Stimulated activated CD4-positive, alpha-beta T cell treated with anti-CD3 and anti-CD28 coated beads, Interleukin-4, amount 100 ng/mL, for 4 hours (primary cell): ENCODE results near the gene LTA4H.

Experiments used
- DNase-seq, 2 experiments: peaks; one replicate each; pipeline ENCODE4 v3.0.0-alpha.2; 2020

LTA4H gene

GRCh38 chr12:95953000-95953399 lies 82.4 kb downstream of the LTA4H start:
- DNase-seq = no peak

GRCh38 chr12:95951515-95951914 lies 83.9 kb downstream of the LTA4H start:
- DNase-seq = no peak
